Measurements from ENCODE around the gene TMEM252. TPM values are rescaled to one million over a fixed set of nuclear protein-coding genes. Genes with fewer than 3 reads are reported as not detected.

Gene TMEM252
- polyA plus RNA-seq, 1 of the 3 experiments (the other 2 are of a cell fraction): not detected

- ChIA-PET CTCF (no interaction called here), POLR2A (no interaction called here)
- TF ChIP-seq GATA2 (CRISPR knock-in tag; IDR thresholded peaks at IDR 0.05): no peak
- no peak for TF ChIP-seq CHD2 (IDR thresholded peaks at IDR 0.05; ENCODE audit: low read length, partially characterized antibody)
- no peak for TF ChIP-seq PBX3 (IDR thresholded peaks at IDR 0.05)
- no peak for TF ChIP-seq ELF1 (IDR thresholded peaks at IDR 0.05)
- TF ChIP-seq FOXM1 (IDR thresholded peaks at IDR 0.05; ENCODE audit: low read depth): no peak
- no peak for TF ChIP-seq FOSL2 (IDR thresholded peaks at IDR 0.05; ENCODE audit: borderline replicate concordance, low read depth)
- TF ChIP-seq MXI1 (IDR thresholded peaks at IDR 0.05; ENCODE audit: low read depth, low read length): no peak
- no peak for TF ChIP-seq GABPA (IDR thresholded peaks at IDR 0.05; ENCODE audit: low read depth)
- TF ChIP-seq SMC3 (IDR thresholded peaks at IDR 0.05; ENCODE audit: low read depth, low read length): no peak
- no peak for TF ChIP-seq ZBTB33 (IDR thresholded peaks at IDR 0.05; ENCODE audit: borderline replicate concordance, low read depth)
- no peak for TF ChIP-seq TEAD4 (IDR thresholded peaks at IDR 0.05; ENCODE audit: borderline replicate concordance, insufficient read depth)
- no peak for TF ChIP-seq SIN3A (IDR thresholded peaks at IDR 0.05; ENCODE audit: borderline replicate concordance, low read depth, low read length)
- no peak for TF ChIP-seq YY1 (IDR thresholded peaks at IDR 0.05; ENCODE audit: low read depth)
- TF ChIP-seq REST (IDR thresholded peaks at IDR 0.05; ENCODE audit: low read depth, low read length): no peak
- no peak for TF ChIP-seq JUND (IDR thresholded peaks at IDR 0.05)
- TF ChIP-seq TCF12 (IDR thresholded peaks at IDR 0.05): no peak
- TF ChIP-seq RAD21 (IDR thresholded peaks at IDR 0.05; ENCODE audit: low read length): no peak
- TF ChIP-seq USF2 (IDR thresholded peaks at IDR 0.05; ENCODE audit: borderline replicate concordance, low read depth, low read length): no peak
- TF ChIP-seq POLR2AphosphoS5 (IDR thresholded peaks at IDR 0.05; ENCODE audit: low read depth, low read length): no peak
- no peaks in the 10 kb centered on the region for H3K9me3 ChIP-seq
- no peaks in the 10 kb centered on the region for H3F3A ChIP-seq (replicated peaks; ENCODE audit: insufficient read depth)
- WGBS (ENCODE audit: low lambda C conversion rate): 19% methylated on average over 3 of the region's 3 CpGs
- no peaks in the 10 kb centered on the region for H3K36me3 ChIP-seq (replicated peaks in 1 of 2; ENCODE audit: control insufficient read depth in 1 of 2, insufficient read depth in 2 of 2, low read length in 1 of 2)
- H3K27ac ChIP-seq (ENCODE audit: low read depth in 2 of 2, low read length in 1 of 2): no peak overlapping the region
- H3K9ac ChIP-seq: no peak overlapping the region
- H3K79me2 ChIP-seq (ENCODE audit: insufficient read depth): no peaks in the 10 kb centered on the region
- no peaks in the 10 kb centered on the region for H3K27me3 ChIP-seq (ENCODE audit: insufficient read depth)
- no peaks in the 10 kb centered on the region for H4K20me1 ChIP-seq (ENCODE audit: insufficient read depth)
- no peak overlapping the region for H3K4me2 ChIP-seq
- DNase-seq: no peak
- no peak overlapping the region for H2AFZ ChIP-seq (ENCODE audit: low read depth)
- no peaks in the 10 kb centered on the region for H3K4me1 ChIP-seq (ENCODE audit: control insufficient read depth in 1 of 2, insufficient read depth in 2 of 2, low read depth in 1 of 2, low read length in 1 of 2)
- no peaks in the 10 kb centered on the region for H3K9me2 ChIP-seq
- no peak overlapping the region for H3K4me3 ChIP-seq (ENCODE audit: low read depth in 2 of 2, low read length in 1 of 2)
Measured at GRCh38 chr9:68545033-68545705, 4.5 kb upstream of the TMEM252 start.

Data from SK-N-SH (cell line).